Natural killer cell (primary cell): ENCODE data around the gene MRPL10. TPM values are rescaled to one million over a fixed set of nuclear protein-coding genes. Genes with fewer than 3 reads are reported as not detected.
A peak's percentile ranks its signal among the peaks of the same experiment; 100 is the strongest.

Source experiments
- ATAC-seq, 3 donors: fragments of 150-1000 bp in 2 of 3; fragments of 200-7000 bp in 1 of 3; cut with Tn5 transposase; 1 replicate in 1 of 3; 2 replicates in 2 of 3; pipeline ENCODE4 v1.10.0; 2021; ENCODE audit warnings: mild to moderate bottlenecking in 2 of 3, moderate library complexity in 2 of 3
- DNase-seq, 2 donors: peaks; one replicate each; pipeline versions ENCODE4 v3.0.0 to v3.0.0-alpha.2; 2013 to 2021; ENCODE audit warnings: mixed read lengths in 1 of 2
- H3K27ac ChIP-seq: one replicate; pipeline ENCODE4 v1.5.1; 2013; ENCODE audit warnings: mild to moderate bottlenecking, low read length
- H3K27me3 ChIP-seq: one replicate; pipeline ENCODE4 v1.6.1; 2013; ENCODE audit warnings: low read length; ENCODE audit not compliant: control insufficient read depth, insufficient read depth
- H3K36me3 ChIP-seq: one replicate; pipeline ENCODE4 v1.6.1; 2013; ENCODE audit warnings: low read length; ENCODE audit not compliant: control insufficient read depth, insufficient read depth
- H3K4me1 ChIP-seq: one replicate; pipeline ENCODE4 v1.6.1; 2013; ENCODE audit warnings: low read length; ENCODE audit not compliant: control insufficient read depth, insufficient read depth
- H3K4me3 ChIP-seq: one replicate; pipeline ENCODE4 v1.5.1; 2013; ENCODE audit warnings: low read length
- H3K9me3 ChIP-seq: one replicate; pipeline ENCODE4 v1.6.1; 2013; ENCODE audit warnings: low read length; ENCODE audit not compliant: control insufficient read depth, insufficient read depth
- H3K27ac Mint-ChIP-seq, 2 donors: one replicate each; pipeline ENCODE4 v1.8.0; 2022; ENCODE audit warnings: mild to moderate bottlenecking in 2 of 2, mixed read lengths in 2 of 2, moderate library complexity in 1 of 2
- H3K27me3 Mint-ChIP-seq, 2 donors: one replicate each; pipeline ENCODE4 v1.8.0; 2022; ENCODE audit warnings: low read depth in 2 of 2, mixed read lengths in 2 of 2
- H3K36me3 Mint-ChIP-seq: one replicate; pipeline ENCODE4 v1.8.0; 2022; ENCODE audit warnings: mixed read lengths
- H3K4me1 Mint-ChIP-seq, 2 donors: one replicate each; pipeline ENCODE4 v1.8.0; 2022; ENCODE audit warnings: mixed read lengths in 2 of 2
- H3K4me3 Mint-ChIP-seq: one replicate; pipeline ENCODE4 v1.8.0; 2022; ENCODE audit warnings: mild to moderate bottlenecking, moderate library complexity, mixed read lengths
- H3K9me3 Mint-ChIP-seq, 2 donors: one replicate each; pipeline ENCODE4 v1.8.0; 2022; ENCODE audit warnings: mixed read lengths in 2 of 2
- WGBS: methylation state at CpG from one replicate; pipeline ENCODE4 v1.1.7; 2013; ENCODE audit warnings: missing lambda C conversion rate; ENCODE audit not compliant: insufficient coverage; 5-methylcytosine and 5-hydroxymethylcytosine counted together
- intact Hi-C: fragments of 100-400 bp; cut with micrococcal nuclease; formaldehyde crosslinking; loops from one replicate; pipeline ENCODE4 v1.14.2; 2022
- total RNA-seq, 4 donors: library from RNA; stranded (reverse); fragments of 120-200 nt in 1 of 4; gene quantifications; one replicate each; pipeline versions ENCODE4 v1.2.3 to v1.2.4, GENCODE V29; 2013 to 2022
- TF ChIP-seq, protein P1 (sequence below): fragments of 200-600 bp; IDR thresholded peaks from one replicate; pipeline ENCODE4 v1.8.0; 2022; ENCODE audit warnings: antibody characterized with exemption

Gene MRPL10
- total RNA-seq, 3 donors from 2014 or later (not counting 1 experiment from before 2014, with no cell fraction given), result 106 to 232 (median 144) TPM

DNA sequence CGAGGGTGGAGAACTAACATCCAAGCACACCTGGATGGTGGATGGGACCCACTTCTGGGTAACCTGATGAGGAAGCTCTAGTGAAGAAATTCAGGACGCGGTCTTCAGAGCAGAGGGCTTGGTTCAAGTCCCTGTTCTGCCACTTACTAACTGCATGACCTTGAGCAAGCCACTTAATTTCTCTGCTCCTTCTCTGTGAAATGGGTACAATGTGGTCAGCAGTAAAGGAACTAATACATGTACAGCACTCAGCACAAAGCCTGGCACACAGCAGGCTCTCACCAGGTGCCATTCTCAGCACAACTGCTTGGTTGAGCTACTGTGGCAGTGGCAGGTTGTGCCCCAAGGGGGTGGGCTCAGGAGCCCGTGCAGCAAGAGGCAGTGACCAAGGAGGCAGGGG is 7.8 kb downstream of the MRPL10 start:
- Mint-ChIP-seq H3K4me3 (no peak overlapping the region), H3K27ac (peak overlapping the region; percentile 90 to 98), H3K9me3 (no peaks in the 10 kb centered on the region), H3K36me3 (no peaks in the 10 kb centered on the region), H3K27me3 (no peaks in the 10 kb centered on the region), H3K4me1 (peaks cover 21 to 43% of the 10 kb centered on the region in 2 donors)
- Histone ChIP-seq H3K4me3 (no peak overlapping the region), H3K36me3 (peaks cover 48% of the 10 kb centered on the region), H3K9me3 (no peaks in the 10 kb centered on the region), H3K4me1 (peaks cover 34% of the 10 kb centered on the region), H3K27me3 (no peaks in the 10 kb centered on the region), H3K27ac (no peak overlapping the region)
- ATAC-seq, result no peak
- intact Hi-C loops, result loop anchor here (10.0 kb wide), 1 partner anchor 89 kb away; the partner anchor contains the start of gene TBX21
- no peak for DNase-seq
- WGBS, result 87% methylated on average over 4 of the region's 4 CpGs
- TF ChIP-seq, protein P1, sequence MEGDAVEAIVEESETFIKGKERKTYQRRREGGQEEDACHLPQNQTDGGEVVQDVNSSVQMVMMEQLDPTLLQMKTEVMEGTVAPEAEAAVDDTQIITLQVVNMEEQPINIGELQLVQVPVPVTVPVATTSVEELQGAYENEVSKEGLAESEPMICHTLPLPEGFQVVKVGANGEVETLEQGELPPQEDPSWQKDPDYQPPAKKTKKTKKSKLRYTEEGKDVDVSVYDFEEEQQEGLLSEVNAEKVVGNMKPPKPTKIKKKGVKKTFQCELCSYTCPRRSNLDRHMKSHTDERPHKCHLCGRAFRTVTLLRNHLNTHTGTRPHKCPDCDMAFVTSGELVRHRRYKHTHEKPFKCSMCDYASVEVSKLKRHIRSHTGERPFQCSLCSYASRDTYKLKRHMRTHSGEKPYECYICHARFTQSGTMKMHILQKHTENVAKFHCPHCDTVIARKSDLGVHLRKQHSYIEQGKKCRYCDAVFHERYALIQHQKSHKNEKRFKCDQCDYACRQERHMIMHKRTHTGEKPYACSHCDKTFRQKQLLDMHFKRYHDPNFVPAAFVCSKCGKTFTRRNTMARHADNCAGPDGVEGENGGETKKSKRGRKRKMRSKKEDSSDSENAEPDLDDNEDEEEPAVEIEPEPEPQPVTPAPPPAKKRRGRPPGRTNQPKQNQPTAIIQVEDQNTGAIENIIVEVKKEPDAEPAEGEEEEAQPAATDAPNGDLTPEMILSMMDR, result no peak

DNA sequence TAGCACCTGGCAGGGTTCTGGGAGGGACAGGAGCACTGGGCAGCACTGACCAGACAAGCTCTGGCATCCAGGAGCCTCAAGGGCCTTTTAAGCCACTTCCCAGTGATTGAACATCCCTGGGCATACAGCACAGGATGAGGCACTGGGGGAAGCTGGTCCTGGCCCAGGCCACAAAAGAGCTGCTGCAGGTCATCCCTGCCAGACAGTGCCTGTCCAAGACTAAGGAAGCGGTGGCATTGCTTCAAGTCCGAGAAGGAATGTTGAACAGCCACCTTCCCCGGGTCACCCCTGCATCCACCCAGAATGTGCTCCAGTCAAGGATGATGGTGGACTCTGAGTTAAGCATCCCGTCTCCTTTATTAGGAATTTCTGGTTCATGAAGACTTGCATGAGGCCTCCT is 8.6 kb downstream of the MRPL10 start:
- DNase-seq, result no peak
- H3K4me3 ChIP-seq, result no peak overlapping the region
- no peak overlapping the region for H3K27ac ChIP-seq
- no peak for ATAC-seq
- Mint-ChIP-seq H3K9me3 (no peaks in the 10 kb centered on the region), H3K4me3 (no peak overlapping the region), H3K27ac (peak overlapping the region; percentile 90 to 98), H3K36me3 (no peaks in the 10 kb centered on the region), H3K4me1 (peaks cover 15 to 41% of the 10 kb centered on the region in 2 donors), H3K27me3 (no peaks in the 10 kb centered on the region)
- H3K36me3 ChIP-seq, result peaks cover 47% of the 10 kb centered on the region
- no peaks in the 10 kb centered on the region for H3K27me3 ChIP-seq
- H3K4me1 ChIP-seq, result peaks cover 28% of the 10 kb centered on the region
- no peaks in the 10 kb centered on the region for H3K9me3 ChIP-seq
- WGBS, result 93% methylated on average over 4 of the region's 4 CpGs
- intact Hi-C loops, result loop anchor here (10.0 kb wide), 1 partner anchor 88 kb away; the partner anchor contains the start of gene TBX21
- TF ChIP-seq, protein P1, result no peak

DNA sequence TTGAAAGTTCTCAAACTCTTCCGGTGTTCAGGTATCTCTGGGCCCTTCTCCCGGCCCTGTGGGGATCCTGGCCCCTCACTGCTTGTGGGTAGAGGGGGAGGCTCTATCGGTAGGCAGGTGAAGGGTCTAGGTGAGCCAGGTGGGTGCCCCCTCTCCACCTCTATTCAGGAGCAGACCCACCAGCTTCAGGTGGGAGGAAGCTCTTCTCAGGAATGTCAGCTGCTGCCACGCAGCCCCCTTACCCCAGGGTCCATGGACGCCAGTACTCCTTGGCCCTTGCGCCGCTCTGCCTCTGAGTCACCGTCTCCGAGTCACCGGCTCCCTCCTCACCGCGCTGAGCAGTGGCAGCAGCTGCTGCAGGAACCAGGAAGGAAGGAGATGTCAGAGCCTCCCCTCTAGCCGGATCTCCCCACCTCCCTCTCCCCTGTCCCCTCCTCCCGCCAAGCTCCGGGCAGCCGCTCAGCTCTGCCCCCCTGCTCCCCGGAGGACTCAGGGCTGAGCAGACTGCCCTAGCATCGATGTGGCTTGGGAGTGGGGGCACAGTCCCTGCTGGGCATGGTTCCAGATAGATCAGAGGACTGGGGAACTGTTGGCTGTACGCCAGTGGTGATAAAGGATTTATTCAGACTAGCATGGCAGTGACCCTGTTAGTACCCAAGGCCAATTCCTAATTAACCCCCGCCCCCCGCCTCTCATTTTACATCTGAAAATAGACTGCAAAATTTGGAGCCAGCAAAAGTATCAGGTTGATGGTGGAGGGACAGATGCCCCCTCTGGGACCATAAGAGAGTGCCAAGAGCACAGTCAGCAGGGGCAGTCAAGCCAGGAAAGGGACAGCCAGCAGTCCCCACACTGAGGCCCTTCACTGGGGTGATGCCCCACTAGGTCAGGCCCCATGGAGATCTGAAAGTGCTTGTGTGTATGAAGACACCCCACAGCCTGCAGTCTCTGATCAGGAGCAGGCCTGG is 9.6 kb downstream of the MRPL10 start, which contains the start of gene OSBPL7:
Gene OSBPL7, minus strand, starts transcription at position 371 of the 968 bp plus-strand sequence. CDS start 1,516 bp downstream, outside the sequence.
- H3K27ac Mint-ChIP-seq, result peak within 1 kb of the TSS; percentile 90 to 98
- Histone ChIP-seq H3K4me3 (peak within 1 kb of the TSS; percentile 65), H3K4me1 (peaks cover 28% of the 10 kb centered on the region), H3K36me3 (peaks cover 48% of the 10 kb centered on the region), H3K9me3 (no peaks in the 10 kb centered on the region), H3K27ac (peak within 1 kb of the TSS; percentile 64), H3K27me3 (no peaks in the 10 kb centered on the region)
- H3K36me3 Mint-ChIP-seq, result no peaks in the 10 kb centered on the region
- TF ChIP-seq, protein P1, result no peak
- peak within 1 kb of the TSS; percentile 97 for H3K4me3 Mint-ChIP-seq
- 5% methylated on average over 19 of the region's 21 CpGs for WGBS
- intact Hi-C loops, result loop anchor here (1.0 to 10.0 kb wide), 2 partner anchors 10 to 87 kb away; partner anchors contain the start of genes LRRC46, MRPL10 and TBX21
- no peaks in the 10 kb centered on the region for H3K27me3 Mint-ChIP-seq
- H3K4me1 Mint-ChIP-seq, result peaks cover 15 to 43% of the 10 kb centered on the region in 2 donors
- peak; percentile 96 to 98 (median 97) for ATAC-seq
- H3K9me3 Mint-ChIP-seq, result no peaks in the 10 kb centered on the region
- peak; percentile 74 to 89 for DNase-seq
